HL-60 (cell line): Measurements from ENCODE around the gene YTHDF1.

Experiments used
- POLR2AphosphoS5 ChIP-seq: IDR thresholded peaks from 2 replicates; pipeline ENCODE4 v1.6.1; 2012; ENCODE audit warnings: low read depth
- SPI1 ChIP-seq: IDR thresholded peaks from 2 replicates; pipeline ENCODE4 v1.6.1; 2012; ENCODE audit warnings: low read depth, mild to moderate bottlenecking, borderline replicate concordance
- TF ChIP-seq, protein P1 (sequence below): IDR thresholded peaks from one replicate; pipeline ENCODE4 v1.5.1; 2011; ENCODE audit warnings: low read length, control low read depth, inconsistent platforms; ENCODE audit not compliant: insufficient read depth

DNA sequence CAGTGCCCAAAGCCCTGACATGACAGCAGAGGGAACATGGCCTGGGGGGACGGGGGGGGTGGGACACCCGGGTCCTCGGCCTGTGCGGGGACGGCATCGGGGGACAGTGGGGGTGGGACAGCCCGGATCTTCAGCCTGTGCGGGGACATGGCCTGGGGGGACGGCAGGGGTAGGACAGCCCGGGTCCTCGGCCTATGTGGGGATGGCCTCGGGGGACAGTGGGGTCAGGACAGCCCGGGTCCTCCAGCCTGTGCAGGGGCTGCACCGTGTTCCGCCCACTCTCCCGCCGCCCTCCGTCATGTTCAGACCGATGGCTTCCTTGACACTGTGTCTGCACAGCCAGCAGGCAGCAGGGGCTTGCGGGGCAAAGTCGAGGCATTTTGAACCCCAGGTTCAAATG, 26.8 kb upstream of the YTHDF1 start:
- TF ChIP-seq POLR2AphosphoS5 (no peak), SPI1 (no peak)
- TF ChIP-seq, protein P1, sequence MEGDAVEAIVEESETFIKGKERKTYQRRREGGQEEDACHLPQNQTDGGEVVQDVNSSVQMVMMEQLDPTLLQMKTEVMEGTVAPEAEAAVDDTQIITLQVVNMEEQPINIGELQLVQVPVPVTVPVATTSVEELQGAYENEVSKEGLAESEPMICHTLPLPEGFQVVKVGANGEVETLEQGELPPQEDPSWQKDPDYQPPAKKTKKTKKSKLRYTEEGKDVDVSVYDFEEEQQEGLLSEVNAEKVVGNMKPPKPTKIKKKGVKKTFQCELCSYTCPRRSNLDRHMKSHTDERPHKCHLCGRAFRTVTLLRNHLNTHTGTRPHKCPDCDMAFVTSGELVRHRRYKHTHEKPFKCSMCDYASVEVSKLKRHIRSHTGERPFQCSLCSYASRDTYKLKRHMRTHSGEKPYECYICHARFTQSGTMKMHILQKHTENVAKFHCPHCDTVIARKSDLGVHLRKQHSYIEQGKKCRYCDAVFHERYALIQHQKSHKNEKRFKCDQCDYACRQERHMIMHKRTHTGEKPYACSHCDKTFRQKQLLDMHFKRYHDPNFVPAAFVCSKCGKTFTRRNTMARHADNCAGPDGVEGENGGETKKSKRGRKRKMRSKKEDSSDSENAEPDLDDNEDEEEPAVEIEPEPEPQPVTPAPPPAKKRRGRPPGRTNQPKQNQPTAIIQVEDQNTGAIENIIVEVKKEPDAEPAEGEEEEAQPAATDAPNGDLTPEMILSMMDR, result no peak
